22Rv1 (cell line): Measurements from ENCODE around the gene CASP7.
A peak's percentile ranks its signal among the peaks of the same experiment; 100 is the strongest.

Experiments
- H3K27ac ChIP-seq: fragments of 450-650 bp; 2 replicates; pipeline ENCODE4 v1.5.1; 2017
- ZFX ChIP-seq: fragments of 450-650 bp; IDR thresholded peaks from 2 replicates; pipeline ENCODE4 v1.6.1; 2017; ENCODE audit warnings: antibody characterized with exemption, borderline replicate concordance
- TF ChIP-seq, protein P1 (sequence below): fragments of 450-650 bp; IDR thresholded peaks from 2 replicates; pipeline ENCODE4 v1.5.1; 2017; ENCODE audit warnings: mild to moderate bottlenecking

The CASP7 gene

GRCh38 chr10:113711142-113711541, 31.4 kb downstream of the CASP7 start:
- no peak overlapping the region for H3K27ac ChIP-seq
- TF ChIP-seq ZFX = no peak
- TF ChIP-seq, protein P1, sequence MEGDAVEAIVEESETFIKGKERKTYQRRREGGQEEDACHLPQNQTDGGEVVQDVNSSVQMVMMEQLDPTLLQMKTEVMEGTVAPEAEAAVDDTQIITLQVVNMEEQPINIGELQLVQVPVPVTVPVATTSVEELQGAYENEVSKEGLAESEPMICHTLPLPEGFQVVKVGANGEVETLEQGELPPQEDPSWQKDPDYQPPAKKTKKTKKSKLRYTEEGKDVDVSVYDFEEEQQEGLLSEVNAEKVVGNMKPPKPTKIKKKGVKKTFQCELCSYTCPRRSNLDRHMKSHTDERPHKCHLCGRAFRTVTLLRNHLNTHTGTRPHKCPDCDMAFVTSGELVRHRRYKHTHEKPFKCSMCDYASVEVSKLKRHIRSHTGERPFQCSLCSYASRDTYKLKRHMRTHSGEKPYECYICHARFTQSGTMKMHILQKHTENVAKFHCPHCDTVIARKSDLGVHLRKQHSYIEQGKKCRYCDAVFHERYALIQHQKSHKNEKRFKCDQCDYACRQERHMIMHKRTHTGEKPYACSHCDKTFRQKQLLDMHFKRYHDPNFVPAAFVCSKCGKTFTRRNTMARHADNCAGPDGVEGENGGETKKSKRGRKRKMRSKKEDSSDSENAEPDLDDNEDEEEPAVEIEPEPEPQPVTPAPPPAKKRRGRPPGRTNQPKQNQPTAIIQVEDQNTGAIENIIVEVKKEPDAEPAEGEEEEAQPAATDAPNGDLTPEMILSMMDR = no peak

- peak overlapping the region; percentile 89 for H3K27ac ChIP-seq
- TF ChIP-seq, protein P1 = no peak
- TF ChIP-seq ZFX = no peak
Observed at GRCh38 chr10:113712024-113712423, 32.3 kb downstream of the CASP7 start.

DNA sequence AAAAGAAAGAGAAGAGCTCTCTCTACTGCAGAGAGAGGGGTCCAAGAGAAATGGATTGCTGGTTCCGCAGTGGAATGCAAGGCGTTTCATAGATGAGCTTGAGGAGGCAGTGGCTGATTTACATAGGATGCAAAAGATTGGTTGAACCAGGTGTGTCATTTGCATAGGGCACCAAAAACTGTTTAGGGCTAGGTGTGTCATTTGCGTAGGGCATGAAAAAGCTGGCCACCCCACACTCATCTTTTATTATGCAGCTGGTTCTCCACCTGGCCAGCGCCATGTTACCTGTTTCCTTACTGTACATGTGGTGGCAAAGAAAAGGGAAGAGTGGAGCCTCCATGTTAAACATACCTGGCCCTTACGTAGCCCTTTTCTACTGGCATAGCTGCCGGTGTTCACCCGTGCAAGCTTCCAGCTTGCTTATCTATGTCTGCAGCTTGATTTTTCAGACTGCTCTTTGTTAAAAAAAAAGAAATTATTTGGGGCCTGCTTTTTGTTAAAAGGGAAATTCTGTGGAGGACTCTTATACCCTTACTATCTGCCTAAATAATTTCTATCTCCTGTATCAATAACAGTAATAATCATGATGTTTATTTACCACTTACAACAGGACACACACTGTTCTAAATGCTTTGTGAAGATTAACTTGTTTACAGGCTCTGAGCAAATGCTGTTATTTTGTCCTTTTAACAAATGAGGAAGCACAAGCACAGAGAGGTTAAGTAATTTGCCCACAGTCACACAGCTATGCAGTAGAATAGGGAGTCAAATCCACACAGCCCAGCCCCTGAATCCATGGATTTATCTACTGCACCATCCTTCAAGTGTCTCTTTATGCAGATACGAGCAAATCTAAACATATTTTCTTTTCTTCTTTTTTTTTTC, 33.3 kb downstream of the CASP7 start:
- TF ChIP-seq, protein P1 = no peak
- TF ChIP-seq ZFX = no peak
- peak overlapping the region; percentile 89 for H3K27ac ChIP-seq

- H3K27ac ChIP-seq = peak overlapping the region; percentile 89
- TF ChIP-seq, protein P1 = no peak
- no peak for TF ChIP-seq ZFX
Observed at GRCh38 chr10:113713640-113713982, 33.9 kb downstream of the CASP7 start.

- TF ChIP-seq, protein P1 = no peak
- no peak for TF ChIP-seq ZFX
- no peak overlapping the region for H3K27ac ChIP-seq
Observed at GRCh38 chr10:113716109-113716910, 36.6 kb downstream of the CASP7 start.

DNA sequence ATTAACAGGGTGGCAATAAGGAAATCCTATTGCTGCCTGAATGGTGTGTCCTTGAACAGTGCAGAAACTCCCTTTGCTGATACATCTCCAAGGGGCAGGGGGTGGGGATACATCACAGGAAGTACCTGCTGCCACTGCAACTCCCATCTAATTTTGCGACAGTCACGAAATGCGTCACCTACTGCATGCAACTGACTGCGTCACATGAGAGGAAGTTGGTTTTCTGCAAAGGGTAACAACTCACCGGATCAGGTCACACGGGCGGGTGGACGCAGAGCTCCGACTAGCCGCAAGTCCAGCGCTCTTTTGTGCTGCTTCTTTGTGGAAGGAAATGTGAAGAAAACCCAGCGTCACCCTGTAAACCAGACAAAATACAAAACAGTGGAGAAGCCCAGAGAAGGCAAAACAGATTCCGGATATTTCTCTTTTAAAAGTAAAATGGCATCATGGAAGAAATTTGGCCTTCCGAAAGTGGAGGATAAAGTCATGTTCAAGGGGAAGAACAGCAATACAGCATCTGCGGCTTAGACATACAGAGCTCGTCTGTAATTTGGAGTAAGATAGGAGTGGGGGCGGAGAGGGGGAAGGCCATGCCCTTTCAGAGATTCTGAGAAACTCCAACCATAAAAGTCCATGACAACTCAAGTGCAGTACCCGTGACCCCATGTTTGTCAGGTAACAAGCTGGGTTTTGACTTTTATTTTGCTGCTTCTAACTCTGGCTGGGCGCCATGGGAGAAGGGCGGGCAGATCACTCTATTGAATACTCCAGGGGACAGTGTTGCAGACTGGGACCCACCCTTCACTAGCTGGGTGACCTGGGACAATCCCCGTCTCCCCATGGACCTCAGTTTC, 39.5 kb downstream of the CASP7 start:
- H3K27ac ChIP-seq = no peak overlapping the region
- TF ChIP-seq, protein P1 = no peak
- no peak for TF ChIP-seq ZFX
